Trophoblast cell (in vitro differentiated cells and primary cell): Measurements from ENCODE around the gene DAZ1. TPM values are rescaled to one million over a fixed set of nuclear protein-coding genes. Genes with fewer than 3 reads are reported as not detected.
"Not testable (repeated sequence)": the region's sequence is repeated elsewhere in the genome, so short reads cannot be mapped to it uniquely, and the experiment has no call there.

ENCODE experiments used
- DNase-seq, 2 donors: peaks; one replicate each; pipeline ENCODE4 v3.0.0-alpha.2; 2016
- H2AFZ ChIP-seq: 2 replicates; pipeline ENCODE4 v1.6.1; 2013; ENCODE audit warnings: low read length, moderate library complexity, mild to moderate bottlenecking; ENCODE audit not compliant: insufficient read depth, poor library complexity
- H2AK5ac ChIP-seq: 2 replicates; pipeline ENCODE4 v1.6.1; 2013; ENCODE audit warnings: mild to moderate bottlenecking, low read length
- H2BK120ac ChIP-seq: 2 replicates; pipeline ENCODE4 v1.6.1; 2013; ENCODE audit warnings: low read length, mild to moderate bottlenecking, moderate library complexity; ENCODE audit not compliant: insufficient read depth, poor library complexity
- H2BK12ac ChIP-seq: 2 replicates; pipeline ENCODE4 v1.6.1; 2013; ENCODE audit warnings: mild to moderate bottlenecking, low read length, moderate library complexity
- H2BK5ac ChIP-seq: 2 replicates; pipeline ENCODE4 v1.6.1; 2013; ENCODE audit warnings: low read length, low read depth, moderate library complexity, mild to moderate bottlenecking; ENCODE audit not compliant: poor library complexity
- H3K14ac ChIP-seq: 2 replicates; pipeline ENCODE4 v1.6.1; 2013; ENCODE audit warnings: mild to moderate bottlenecking, low read length
- H3K18ac ChIP-seq: 2 replicates; pipeline ENCODE4 v1.6.1; 2013; ENCODE audit warnings: mild to moderate bottlenecking, low read length
- H3K23ac ChIP-seq: 2 replicates; pipeline ENCODE4 v1.6.1; 2013; ENCODE audit warnings: low read length
- H3K27ac ChIP-seq: 2 replicates; pipeline ENCODE4 v1.5.1; 2013; ENCODE audit warnings: low read depth, mild to moderate bottlenecking, inconsistent platforms, low read length, moderate library complexity
- H3K27me3 ChIP-seq: 2 replicates; pipeline ENCODE4 v1.6.1; 2013; ENCODE audit warnings: inconsistent platforms, mild to moderate bottlenecking, low read length, moderate library complexity; ENCODE audit not compliant: insufficient read depth
- H3K36me3 ChIP-seq, 2 experiments: 1 replicate in 1 of 2; 2 replicates in 1 of 2; pipeline ENCODE4 v1.6.1; 2013; ENCODE audit warnings: low read length in 2 of 2, mild to moderate bottlenecking in 2 of 2, moderate library complexity in 1 of 2; ENCODE audit not compliant: insufficient read depth in 2 of 2, control insufficient read depth in 1 of 2
- H3K4ac ChIP-seq: 2 replicates; pipeline ENCODE4 v1.6.1; 2013; ENCODE audit warnings: low read depth, mild to moderate bottlenecking, low read length, moderate library complexity
- H3K4me1 ChIP-seq, 2 experiments: 1 replicate in 1 of 2; 2 replicates in 1 of 2; pipeline ENCODE4 v1.6.1; 2013; ENCODE audit warnings: low read length in 2 of 2, mild to moderate bottlenecking in 2 of 2, moderate library complexity in 1 of 2; ENCODE audit not compliant: insufficient read depth in 2 of 2, control insufficient read depth in 1 of 2
- H3K4me2 ChIP-seq: 2 replicates; pipeline ENCODE4 v1.6.1; 2013; ENCODE audit warnings: inconsistent platforms, mild to moderate bottlenecking, low read length, moderate library complexity
- H3K4me3 ChIP-seq: 2 replicates; pipeline ENCODE4 v1.5.1; 2013; ENCODE audit warnings: mild to moderate bottlenecking, low read depth, low read length, inconsistent platforms
- H3K79me1 ChIP-seq: one replicate; pipeline ENCODE4 v1.6.1; 2013; ENCODE audit warnings: low read length
- H3K79me2 ChIP-seq: 2 replicates; pipeline ENCODE4 v1.6.1; 2013; ENCODE audit warnings: low read length, mild to moderate bottlenecking; ENCODE audit not compliant: control insufficient read depth, insufficient read depth, poor library complexity
- H3K9ac ChIP-seq: 2 replicates; pipeline ENCODE4 v1.6.1; 2013; ENCODE audit warnings: mild to moderate bottlenecking, low read length
- H3K9me3 ChIP-seq: 2 replicates; pipeline ENCODE4 v1.6.1; 2013; ENCODE audit warnings: low read depth, mild to moderate bottlenecking, control low read depth, inconsistent platforms, low read length; ENCODE audit not compliant: insufficient read depth
- H4K12ac ChIP-seq: 2 replicates; pipeline ENCODE4 v1.6.1; 2013; ENCODE audit warnings: low read depth, mild to moderate bottlenecking, low read length, moderate library complexity
- H4K8ac ChIP-seq: 2 replicates; pipeline ENCODE4 v1.6.1; 2013; ENCODE audit warnings: low read depth, mild to moderate bottlenecking, low read length, moderate library complexity
- H4K91ac ChIP-seq: one replicate; pipeline ENCODE4 v1.6.1; 2013; ENCODE audit warnings: low read depth, mild to moderate bottlenecking, low read length, moderate library complexity
- WGBS: extraction: QIAGEN DNeasy Blood & Tissue Kit; methylation state at CpG from one replicate; pipeline ENCODE4 v1.1.7; 2013; ENCODE audit warnings: missing lambda C conversion rate; ENCODE audit not compliant: insufficient read length, insufficient coverage; ENCODE audit errors: extremely low coverage; 5-methylcytosine and 5-hydroxymethylcytosine counted together
- polyA plus RNA-seq: library from polyadenylated mRNA; stranded (reverse); fragments of 200-250 nt; gene quantifications from 2 replicates; pipeline ENCODE4 v1.2.3, GENCODE V29; 2013

The DAZ1 gene, protein sequence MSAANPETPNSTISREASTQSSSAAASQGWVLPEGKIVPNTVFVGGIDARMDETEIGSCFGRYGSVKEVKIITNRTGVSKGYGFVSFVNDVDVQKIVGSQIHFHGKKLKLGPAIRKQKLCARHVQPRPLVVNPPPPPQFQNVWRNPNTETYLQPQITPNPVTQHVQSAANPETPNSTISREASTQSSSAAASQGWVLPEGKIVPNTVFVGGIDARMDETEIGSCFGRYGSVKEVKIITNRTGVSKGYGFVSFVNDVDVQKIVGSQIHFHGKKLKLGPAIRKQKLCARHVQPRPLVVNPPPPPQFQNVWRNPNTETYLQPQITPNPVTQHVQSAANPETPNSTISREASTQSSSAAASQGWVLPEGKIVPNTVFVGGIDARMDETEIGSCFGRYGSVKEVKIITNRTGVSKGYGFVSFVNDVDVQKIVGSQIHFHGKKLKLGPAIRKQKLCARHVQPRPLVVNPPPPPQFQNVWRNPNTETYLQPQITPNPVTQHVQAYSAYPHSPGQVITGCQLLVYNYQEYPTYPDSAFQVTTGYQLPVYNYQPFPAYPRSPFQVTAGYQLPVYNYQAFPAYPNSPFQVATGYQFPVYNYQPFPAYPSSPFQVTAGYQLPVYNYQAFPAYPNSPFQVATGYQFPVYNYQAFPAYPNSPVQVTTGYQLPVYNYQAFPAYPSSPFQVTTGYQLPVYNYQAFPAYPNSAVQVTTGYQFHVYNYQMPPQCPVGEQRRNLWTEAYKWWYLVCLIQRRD
- not detected in 2 replicates for polyA plus RNA-seq

DNA sequence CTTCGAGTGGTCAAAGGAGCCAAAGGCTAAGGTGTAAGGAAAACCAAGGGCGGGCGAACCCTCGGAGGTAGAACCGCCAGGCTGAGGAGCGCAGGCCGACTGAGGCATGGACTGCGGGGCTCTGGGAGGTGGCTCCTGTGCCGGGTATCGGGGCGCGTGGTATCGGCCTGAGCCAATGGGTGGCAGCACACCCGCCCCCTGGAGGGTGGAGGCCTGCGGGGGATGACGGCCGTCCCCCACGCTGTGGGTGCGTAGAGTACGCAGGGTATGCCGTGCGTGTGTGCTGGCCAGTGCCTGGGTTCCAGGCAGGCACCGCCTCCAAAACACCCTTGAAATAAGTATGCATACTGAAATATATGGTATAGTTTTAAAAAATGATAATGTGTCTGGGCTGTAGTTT, at the start of gene DAZ1:
Gene DAZ1, minus strand, starts transcription at position 101 of the 400 bp plus-strand sequence. CDS start 208 bp downstream, outside the sequence.
- H3K36me3 ChIP-seq, H3K4me2 ChIP-seq, H3K4me3 ChIP-seq, H3K14ac ChIP-seq, H2AK5ac ChIP-seq, H4K12ac ChIP-seq, H3K27me3 ChIP-seq, H3K27ac ChIP-seq, H3K9me3 ChIP-seq, H3K9ac ChIP-seq, H3K4me1 ChIP-seq, H3K4ac ChIP-seq, H2BK5ac ChIP-seq, H2BK120ac ChIP-seq, DNase-seq, H2AFZ ChIP-seq, H3K23ac ChIP-seq, H4K91ac ChIP-seq, H4K8ac ChIP-seq, H3K79me1 ChIP-seq, H3K79me2 ChIP-seq, H2BK12ac ChIP-seq, H3K18ac ChIP-seq: not testable (repeated sequence)
- WGBS = no CpG with 5 or more reads among the region's 23 CpGs

DNA sequence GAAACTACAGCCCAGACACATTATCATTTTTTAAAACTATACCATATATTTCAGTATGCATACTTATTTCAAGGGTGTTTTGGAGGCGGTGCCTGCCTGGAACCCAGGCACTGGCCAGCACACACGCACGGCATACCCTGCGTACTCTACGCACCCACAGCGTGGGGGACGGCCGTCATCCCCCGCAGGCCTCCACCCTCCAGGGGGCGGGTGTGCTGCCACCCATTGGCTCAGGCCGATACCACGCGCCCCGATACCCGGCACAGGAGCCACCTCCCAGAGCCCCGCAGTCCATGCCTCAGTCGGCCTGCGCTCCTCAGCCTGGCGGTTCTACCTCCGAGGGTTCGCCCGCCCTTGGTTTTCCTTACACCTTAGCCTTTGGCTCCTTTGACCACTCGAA, 20.4 kb upstream of the DAZ1 start, which contains the start of gene DAZ2:
Gene DAZ2, plus strand, starts transcription at position 301 of the 400 bp plus-strand sequence. CDS start 208 bp downstream, outside the sequence.
- not testable (repeated sequence) for H2AFZ ChIP-seq, H2AK5ac ChIP-seq, H3K4me2 ChIP-seq, H3K14ac ChIP-seq, H4K91ac ChIP-seq, H3K9ac ChIP-seq, H3K4me3 ChIP-seq, H3K27me3 ChIP-seq, H3K4ac ChIP-seq, H3K23ac ChIP-seq, H3K4me1 ChIP-seq, H3K79me2 ChIP-seq, H3K9me3 ChIP-seq, H2BK120ac ChIP-seq, H3K27ac ChIP-seq, H2BK12ac ChIP-seq, H3K36me3 ChIP-seq, DNase-seq, H3K79me1 ChIP-seq, H4K12ac ChIP-seq, H2BK5ac ChIP-seq, H3K18ac ChIP-seq, H4K8ac ChIP-seq
- no CpG with 5 or more reads among the region's 23 CpGs for WGBS

DNA sequence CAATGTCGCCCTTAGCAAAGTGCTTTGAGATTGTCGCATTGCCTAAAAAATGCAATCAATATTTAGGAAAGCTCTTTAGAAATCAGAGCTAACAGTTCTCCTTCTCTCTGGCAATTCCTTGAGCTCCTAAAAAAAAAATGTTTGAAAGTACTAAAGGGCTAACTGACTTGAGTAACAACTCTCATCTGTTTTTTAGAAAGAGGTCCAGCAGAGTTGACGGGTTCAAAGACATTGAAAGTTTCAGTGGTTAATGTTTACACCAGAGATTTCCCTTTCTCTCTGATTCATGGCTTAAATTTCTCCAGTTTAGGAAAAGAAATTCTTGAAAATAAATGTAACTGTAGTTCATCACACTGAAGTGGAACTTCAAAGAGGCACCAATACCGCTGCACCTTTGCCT, 11.9 kb upstream of the DAZ1 start:
- H3K79me1 ChIP-seq, H3K4me3 ChIP-seq, H2BK5ac ChIP-seq, H3K18ac ChIP-seq, H3K23ac ChIP-seq, H3K4me1 ChIP-seq, H2BK120ac ChIP-seq, H3K79me2 ChIP-seq, H3K9me3 ChIP-seq, H4K12ac ChIP-seq, H3K27ac ChIP-seq, H4K8ac ChIP-seq, H3K36me3 ChIP-seq, H2AK5ac ChIP-seq, H2AFZ ChIP-seq, H3K4ac ChIP-seq, H3K9ac ChIP-seq, H3K14ac ChIP-seq, DNase-seq, H2BK12ac ChIP-seq, H4K91ac ChIP-seq, H3K4me2 ChIP-seq, H3K27me3 ChIP-seq: not testable (repeated sequence)
- no CpG with 5 or more reads among the region's 4 CpGs for WGBS

DNA sequence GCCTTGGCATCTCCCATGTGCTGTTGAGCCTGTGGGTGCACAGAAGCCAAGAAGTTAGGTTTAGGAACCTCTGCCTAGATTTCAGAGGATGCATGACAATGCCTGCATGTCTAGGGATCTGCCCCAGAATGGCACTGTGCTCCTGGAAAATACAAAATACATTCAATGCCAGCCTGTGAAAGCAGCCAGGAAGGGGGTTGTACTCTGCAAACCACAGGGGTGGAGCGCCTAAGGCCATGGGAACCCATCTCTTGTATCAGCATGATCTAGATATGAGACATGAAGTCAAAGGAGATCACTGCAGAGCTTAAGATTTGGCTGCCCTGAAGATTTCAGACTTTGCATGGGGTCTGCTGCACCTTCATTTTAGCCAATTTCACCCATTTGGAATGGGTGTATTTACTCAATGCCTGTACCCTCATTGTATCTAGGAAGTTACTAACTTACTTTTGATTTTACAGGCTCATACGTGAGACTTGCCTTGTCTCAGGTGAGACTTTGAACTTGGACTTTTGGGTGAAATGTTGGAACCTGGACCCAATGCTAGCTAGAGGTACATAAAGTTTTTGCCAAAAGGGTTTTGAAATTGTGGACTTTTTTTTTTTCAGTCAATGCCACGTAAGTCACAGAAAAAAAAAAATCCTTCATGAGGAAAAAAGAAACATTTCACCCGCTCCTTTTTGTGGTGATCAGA, 11.1 kb upstream of the DAZ1 start:
- not testable (repeated sequence) for H3K18ac ChIP-seq, H3K79me1 ChIP-seq, H3K9ac ChIP-seq, H4K91ac ChIP-seq, H3K79me2 ChIP-seq, H3K27me3 ChIP-seq, H4K8ac ChIP-seq, H3K4ac ChIP-seq, H3K23ac ChIP-seq, H2AK5ac ChIP-seq, H4K12ac ChIP-seq, H2AFZ ChIP-seq, H3K4me3 ChIP-seq, H2BK5ac ChIP-seq, H3K36me3 ChIP-seq, H2BK120ac ChIP-seq, DNase-seq, H3K4me2 ChIP-seq, H3K9me3 ChIP-seq, H3K14ac ChIP-seq, H3K4me1 ChIP-seq, H2BK12ac ChIP-seq, H3K27ac ChIP-seq
- WGBS = no CpG with 5 or more reads among the region's 4 CpGs
